ENCODE measurements around the gene HHIP.

GRCh38 chr4:144740316-144740715 lies 94.4 kb downstream of the HHIP start:
- TF ChIP-seq TARDBP (IDR thresholded peaks at IDR 0.05): no peak
- no peak for TF ChIP-seq SP1 (IDR thresholded peaks at IDR 0.05)
- no peak for TF ChIP-seq PKNOX1 (IDR thresholded peaks at IDR 0.05)
- no peak for TF ChIP-seq HDGF (IDR thresholded peaks at IDR 0.05; ENCODE audit: borderline replicate concordance)
- TF ChIP-seq ZNF384 (IDR thresholded peaks at IDR 0.05): no peak
